Progenitor cell of endocrine pancreas (in vitro differentiated cells): ENCODE measurements around the gene LIMD2. TPM values are rescaled to one million over a fixed set of nuclear protein-coding genes. Genes with fewer than 3 reads are reported as not detected.

Experiments
- DNase-seq: peaks from one replicate; pipeline ENCODE4 v3.0.0; 2021; ENCODE audit warnings: low spot score; ENCODE audit not compliant: unreplicated experiment
- H3K27ac Mint-ChIP-seq: 2 replicates; pipeline ENCODE4 v1.8.0; 2021; ENCODE audit warnings: mild to moderate bottlenecking, moderate library complexity, mixed read lengths
- H3K27me3 Mint-ChIP-seq: 2 replicates; pipeline ENCODE4 v1.8.0; 2021; ENCODE audit warnings: mixed read lengths
- H3K36me3 Mint-ChIP-seq: 2 replicates; pipeline ENCODE4 v1.8.0; 2022; ENCODE audit warnings: mixed read lengths; ENCODE audit not compliant: insufficient read depth
- H3K4me1 Mint-ChIP-seq: 2 replicates; pipeline ENCODE4 v1.8.0; 2021; ENCODE audit warnings: low read depth, mixed read lengths
- H3K4me3 Mint-ChIP-seq: 2 replicates; pipeline ENCODE4 v1.8.0; 2021; ENCODE audit warnings: low read depth, mild to moderate bottlenecking, moderate library complexity, mixed read lengths
- H3K9me3 Mint-ChIP-seq: 2 replicates; pipeline ENCODE4 v1.8.0; 2021; ENCODE audit warnings: low read depth, mixed read lengths
- CTCF ChIP-seq: fragments of 200-600 bp; sonication (generic); IDR thresholded peaks from one replicate; pipeline ENCODE4 v1.5.0; 2021; ENCODE audit warnings: antibody characterized with exemption, mild to moderate bottlenecking; ENCODE audit not compliant: unreplicated experiment
- total RNA-seq: library from RNA; stranded (reverse); gene quantifications from 2 replicates; pipeline ENCODE4 v1.2.1, GENCODE V29; 2021

LIMD2 gene
- total RNA-seq, 1 donor from 2014 or later, result 113 TPM

- H3K27ac Mint-ChIP-seq, result no peak overlapping the region
- H3K9me3 Mint-ChIP-seq, result no peaks in the 10 kb centered on the region
- H3K36me3 Mint-ChIP-seq, result peaks cover 5% of the 10 kb centered on the region
- H3K27me3 Mint-ChIP-seq, result no peaks in the 10 kb centered on the region
- no peaks in the 10 kb centered on the region for H3K4me1 Mint-ChIP-seq
- TF ChIP-seq CTCF, result no peak
- H3K4me3 Mint-ChIP-seq, result no peak overlapping the region
- DNase-seq, result no peak
These were observed 7.6 kb downstream of the LIMD2 start for GRCh38 chr17:63692195-63692816.

GRCh38 chr17:63689479-63689878 is 10.4 kb downstream of the LIMD2 start:
- Mint-ChIP-seq H3K4me3 (no peak overlapping the region), H3K27ac (no peak overlapping the region), H3K9me3 (no peaks in the 10 kb centered on the region), H3K36me3 (peaks cover 2% of the 10 kb centered on the region), H3K27me3 (no peaks in the 10 kb centered on the region), H3K4me1 (no peaks in the 10 kb centered on the region)
- no peak for TF ChIP-seq CTCF
- no peak for DNase-seq

- Mint-ChIP-seq H3K9me3 (no peaks in the 10 kb centered on the region), H3K4me3 (no peak overlapping the region), H3K4me1 (no peaks in the 10 kb centered on the region), H3K27ac (no peak overlapping the region), H3K36me3 (peaks cover 2% of the 10 kb centered on the region), H3K27me3 (no peaks in the 10 kb centered on the region)
- no peak for TF ChIP-seq CTCF
- no peak for DNase-seq
These were observed 11.4 kb downstream of the LIMD2 start for GRCh38 chr17:63688396-63689020.

GRCh38 chr17:63686138-63686685 is 13.7 kb downstream of the LIMD2 start:
- Mint-ChIP-seq H3K36me3 (peaks cover 2% of the 10 kb centered on the region), H3K27ac (no peak overlapping the region)
- no peak for TF ChIP-seq CTCF

GRCh38 chr17:63685578-63685977 is 14.3 kb downstream of the LIMD2 start:
- Mint-ChIP-seq H3K36me3 (no peaks in the 10 kb centered on the region), H3K27ac (no peak overlapping the region)

More at GRCh38 chr17:63686138-63686685, 13.7 kb downstream of the LIMD2 start:
- Mint-ChIP-seq H3K4me3 (no peak overlapping the region), H3K9me3 (no peaks in the 10 kb centered on the region), H3K27me3 (no peaks in the 10 kb centered on the region), H3K4me1 (no peaks in the 10 kb centered on the region)
- DNase-seq, result no peak

More at GRCh38 chr17:63685578-63685977, 14.3 kb downstream of the LIMD2 start:
- TF ChIP-seq CTCF, result no peak
- Mint-ChIP-seq H3K27me3 (no peaks in the 10 kb centered on the region), H3K9me3 (no peaks in the 10 kb centered on the region), H3K4me3 (no peak overlapping the region), H3K4me1 (no peaks in the 10 kb centered on the region)
- no peak for DNase-seq
